ENCODE results near the gene MVB12A.

The MVB12A gene

DNA sequence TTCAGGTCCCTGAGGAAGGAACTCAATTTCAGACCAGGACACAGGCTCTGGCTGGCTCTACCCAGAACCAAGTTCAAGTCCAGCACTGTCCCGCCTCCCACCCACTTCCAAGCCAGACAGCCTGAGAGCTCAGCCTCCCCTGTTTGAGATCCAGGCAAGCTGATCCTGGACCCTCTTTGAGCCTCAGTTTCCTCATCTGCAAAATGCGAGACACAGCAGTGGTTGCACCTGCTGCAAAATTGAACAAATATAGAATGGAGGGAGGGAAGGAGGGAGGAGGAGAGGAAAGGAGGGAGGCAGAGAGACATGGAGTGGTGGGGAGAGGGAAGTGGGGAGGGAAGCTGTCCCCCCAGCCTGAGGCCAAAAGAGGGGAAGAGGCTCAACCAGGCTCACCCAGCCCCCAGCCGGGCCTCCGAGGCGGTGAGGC is 27.9 kb downstream of the MVB12A start:
- no peak for DNase-seq

DNA sequence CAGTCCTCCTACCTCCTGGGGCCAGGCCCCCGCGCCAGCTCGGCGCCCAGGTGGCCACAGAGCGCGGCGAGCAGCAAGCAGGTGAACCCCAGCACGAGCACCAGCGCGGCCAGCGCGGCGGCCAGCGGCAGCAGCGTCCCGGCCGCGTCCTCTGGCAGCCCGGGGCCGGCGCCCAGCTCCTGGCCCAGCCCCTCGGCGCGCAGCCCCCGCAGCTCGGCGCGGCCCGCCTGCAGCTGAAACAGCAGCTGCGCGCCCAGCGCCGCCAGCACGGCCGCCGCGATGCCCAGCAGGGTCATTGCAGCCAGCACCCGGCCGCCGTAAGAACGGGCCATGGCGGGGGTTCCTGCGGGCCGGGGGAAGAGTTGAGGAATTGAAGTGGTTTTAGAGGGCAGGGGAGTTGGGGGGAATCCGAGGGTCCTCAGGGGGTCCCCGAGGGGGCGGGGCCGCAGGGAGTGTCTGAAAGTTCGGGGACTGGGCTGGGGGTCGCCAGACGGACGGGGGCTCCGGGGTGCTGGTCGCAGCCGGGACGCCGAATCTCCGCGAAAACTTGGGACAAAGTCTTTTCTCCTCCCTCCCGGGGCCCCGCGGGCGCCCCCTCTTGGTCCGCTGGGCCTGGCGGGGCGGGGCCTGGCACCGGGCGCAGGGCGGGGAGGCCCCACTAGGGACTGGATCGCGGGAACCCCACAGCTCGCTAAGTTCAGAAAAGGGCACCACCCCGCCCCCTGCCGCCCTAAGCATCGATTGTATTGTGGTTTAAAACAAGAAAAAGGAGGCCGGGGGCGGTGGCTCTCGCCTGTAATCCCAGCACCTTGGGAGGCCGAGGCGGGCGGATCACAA is 28.5 kb downstream of the MVB12A start, which contains the start of gene TMEM221:
TMEM221 (minus strand) TSS at position 538 of the 837 bp plus-strand sequence; CDS start at position 332, 206 bp downstream.
- no peak for DNase-seq

DNA sequence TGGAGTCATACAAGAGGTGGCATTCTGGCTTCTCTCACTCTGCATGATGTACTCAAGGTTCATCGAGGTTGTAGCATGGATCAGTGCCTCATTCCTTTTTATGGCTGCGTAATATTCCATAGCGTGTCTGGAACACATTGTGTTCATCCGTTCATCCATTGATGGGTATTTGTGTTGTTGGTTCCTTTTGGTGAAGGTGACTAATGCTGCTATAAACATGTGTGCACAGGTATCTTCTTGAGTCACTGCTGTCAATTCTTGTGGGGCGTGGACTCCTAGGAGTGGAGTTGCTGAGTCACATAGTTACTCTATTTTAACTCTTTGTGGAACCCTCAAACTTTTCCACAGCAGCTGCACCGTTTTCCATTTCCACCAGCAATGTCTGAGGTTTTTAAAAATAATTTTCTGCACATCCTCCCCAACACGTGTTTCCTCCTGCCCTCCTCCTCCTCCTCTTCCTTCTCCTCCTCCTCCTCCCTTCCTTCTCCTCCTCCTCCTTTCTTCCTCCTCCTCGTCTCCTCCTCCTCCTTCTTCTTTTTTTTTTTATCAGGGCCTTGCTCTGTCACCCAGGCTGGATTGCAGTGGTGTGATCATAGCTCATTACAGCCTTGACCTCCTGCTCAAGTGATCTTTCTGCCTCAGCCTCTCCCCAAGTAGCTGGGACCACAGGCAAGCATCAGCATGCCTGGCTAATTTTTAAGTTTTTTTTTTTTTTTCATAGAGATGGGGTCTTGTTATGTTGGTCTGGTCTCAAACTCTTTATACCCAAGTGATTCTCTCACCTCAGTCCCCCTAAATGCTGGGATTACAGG is 30.6 kb downstream of the MVB12A start:
- DNase-seq = no peak

DNA sequence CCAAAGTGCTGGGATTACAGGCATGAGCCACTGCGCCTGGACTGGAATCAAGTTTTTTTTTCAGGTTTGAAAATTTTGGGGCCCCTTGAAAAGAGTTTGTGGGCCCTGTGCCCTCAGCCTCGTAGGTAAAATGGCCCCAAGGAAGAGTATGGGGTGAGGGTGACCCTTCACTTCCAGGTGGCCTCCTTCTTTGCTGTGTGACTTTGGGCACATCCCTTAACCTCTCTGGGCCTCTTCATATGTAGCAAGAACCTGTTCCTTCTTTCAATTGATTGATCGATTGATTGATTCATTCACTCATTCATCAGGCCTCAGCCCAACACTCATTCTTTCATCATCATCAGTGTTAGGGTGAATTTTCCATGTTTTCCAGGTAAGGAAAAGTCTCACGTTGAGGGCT is 32.0 kb downstream of the MVB12A start:
- DNase-seq = no peak

DNA sequence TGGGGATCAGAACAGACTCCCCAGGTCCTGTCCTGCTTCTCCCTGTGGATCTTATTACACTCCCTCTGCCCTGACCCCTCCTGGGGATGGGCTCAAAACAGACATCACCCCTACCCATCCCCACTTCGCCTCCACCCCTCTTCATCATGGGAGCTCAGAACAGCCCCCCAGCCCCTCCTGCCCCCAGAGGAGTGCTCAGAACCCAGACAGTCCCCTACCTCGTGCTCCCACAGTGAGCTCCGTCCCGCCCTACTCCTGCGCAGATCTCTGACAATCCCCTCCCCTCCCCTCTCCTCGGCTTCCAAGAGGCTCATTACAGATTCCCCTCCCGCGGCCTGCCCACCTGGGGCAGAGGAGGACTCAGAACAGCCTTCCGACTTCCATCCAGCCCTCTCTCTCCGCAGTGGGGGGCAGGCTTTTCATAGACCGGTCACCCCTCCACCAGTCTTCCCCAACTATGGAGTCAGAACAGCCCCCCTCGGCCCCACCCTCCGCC is 34.8 kb downstream of the MVB12A start:
- DNase-seq = peak; percentile 62

DNA sequence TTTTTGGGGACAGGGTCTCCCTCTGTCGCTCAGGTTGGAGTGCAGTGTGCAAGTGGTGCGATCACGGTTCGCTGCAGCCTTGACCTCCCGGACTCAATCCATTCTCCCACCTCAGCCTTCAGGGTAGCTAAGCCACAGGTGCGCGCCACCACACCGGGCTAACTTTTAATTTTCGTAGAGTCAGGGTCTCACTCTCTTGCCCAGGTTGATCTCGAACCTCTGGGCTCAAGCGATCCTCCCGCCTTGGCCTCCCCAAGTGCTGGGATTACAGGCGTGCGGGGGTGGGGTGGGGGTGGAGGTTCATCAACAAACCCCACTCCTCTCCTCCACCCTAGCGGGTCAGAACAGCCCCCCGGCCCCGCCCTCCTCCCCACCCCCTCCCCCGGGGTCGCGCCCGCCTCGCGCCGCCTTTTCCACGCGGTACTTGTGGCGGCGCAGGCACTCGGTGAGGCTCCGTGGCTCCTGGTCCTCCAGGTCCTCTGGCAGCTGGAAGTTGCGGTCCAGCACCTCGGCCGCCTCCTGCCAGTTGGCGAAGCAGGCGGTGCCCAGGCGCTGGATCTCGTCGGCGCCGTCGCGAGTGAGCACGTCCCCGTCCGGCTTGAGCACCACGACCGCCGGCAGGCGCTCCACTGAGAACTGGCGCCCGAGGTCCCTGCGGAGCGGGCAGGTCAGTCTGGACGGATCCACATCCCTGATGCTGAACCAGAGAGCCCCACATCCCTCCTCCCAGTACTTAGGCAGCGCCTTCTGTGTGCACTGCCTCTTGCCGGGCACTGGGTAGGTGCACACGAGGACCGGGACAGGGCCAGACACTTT is 35.7 kb downstream of the MVB12A start:
- no peak for DNase-seq

DNA sequence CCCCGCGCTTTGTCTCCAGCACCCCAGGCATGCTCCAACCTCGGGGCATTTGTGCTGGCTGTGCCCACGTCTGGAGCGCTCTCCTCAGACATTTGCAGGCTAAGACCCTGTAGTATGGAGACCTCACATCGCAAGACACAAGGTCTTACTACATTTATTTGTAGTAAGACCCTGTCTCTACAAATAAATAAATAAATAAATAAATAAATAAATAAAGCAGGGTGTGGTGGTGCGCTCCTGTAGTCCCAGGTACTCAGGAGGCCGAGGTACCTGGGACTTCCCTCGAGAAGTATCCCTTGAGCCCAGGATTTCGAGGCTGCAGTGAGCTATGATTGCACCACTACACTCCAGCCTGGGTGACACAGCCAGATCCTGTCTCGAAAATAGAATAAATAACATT is 36.3 kb downstream of the MVB12A start:
- no peak for DNase-seq

DNA sequence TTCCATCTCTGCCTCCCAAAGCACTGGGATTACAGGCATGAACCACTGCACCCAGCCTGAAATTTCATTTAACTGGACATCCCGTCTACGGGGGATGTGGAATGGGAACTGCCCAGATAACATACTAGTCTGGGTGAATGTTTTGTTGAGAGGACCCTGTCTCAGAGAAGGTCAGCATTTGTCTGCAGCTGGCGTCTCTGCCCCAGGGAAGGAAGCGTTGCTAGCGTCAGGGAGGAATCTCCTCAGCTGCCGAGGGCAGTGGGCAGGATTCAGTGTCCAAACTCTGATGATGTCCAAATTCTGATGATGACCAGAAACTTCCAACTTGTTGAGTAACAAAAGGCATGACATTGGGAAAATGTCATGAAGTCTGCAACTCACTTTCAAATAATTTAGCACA is 37.8 kb downstream of the MVB12A start:
- DNase-seq = no peak

DNA sequence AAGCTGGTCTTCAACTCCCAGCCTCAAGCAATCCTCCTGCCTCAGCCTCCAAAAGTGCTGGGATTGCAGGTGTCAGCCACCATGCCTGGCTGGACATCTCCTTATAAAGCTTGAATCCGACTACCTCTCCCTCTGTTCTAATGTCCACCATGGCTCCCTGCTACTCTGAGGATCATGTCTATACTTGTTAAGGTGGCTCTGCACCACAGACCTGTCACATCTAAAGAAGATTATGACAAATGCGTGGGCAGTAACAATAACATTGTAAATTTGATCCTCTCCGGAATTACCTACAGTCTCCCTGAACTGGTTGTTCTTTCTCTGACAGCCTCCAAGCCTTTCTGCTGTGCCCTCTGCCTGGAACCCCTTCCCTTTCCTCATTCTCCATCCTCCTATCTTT is 39.1 kb downstream of the MVB12A start:
- DNase-seq = no peak

DNA sequence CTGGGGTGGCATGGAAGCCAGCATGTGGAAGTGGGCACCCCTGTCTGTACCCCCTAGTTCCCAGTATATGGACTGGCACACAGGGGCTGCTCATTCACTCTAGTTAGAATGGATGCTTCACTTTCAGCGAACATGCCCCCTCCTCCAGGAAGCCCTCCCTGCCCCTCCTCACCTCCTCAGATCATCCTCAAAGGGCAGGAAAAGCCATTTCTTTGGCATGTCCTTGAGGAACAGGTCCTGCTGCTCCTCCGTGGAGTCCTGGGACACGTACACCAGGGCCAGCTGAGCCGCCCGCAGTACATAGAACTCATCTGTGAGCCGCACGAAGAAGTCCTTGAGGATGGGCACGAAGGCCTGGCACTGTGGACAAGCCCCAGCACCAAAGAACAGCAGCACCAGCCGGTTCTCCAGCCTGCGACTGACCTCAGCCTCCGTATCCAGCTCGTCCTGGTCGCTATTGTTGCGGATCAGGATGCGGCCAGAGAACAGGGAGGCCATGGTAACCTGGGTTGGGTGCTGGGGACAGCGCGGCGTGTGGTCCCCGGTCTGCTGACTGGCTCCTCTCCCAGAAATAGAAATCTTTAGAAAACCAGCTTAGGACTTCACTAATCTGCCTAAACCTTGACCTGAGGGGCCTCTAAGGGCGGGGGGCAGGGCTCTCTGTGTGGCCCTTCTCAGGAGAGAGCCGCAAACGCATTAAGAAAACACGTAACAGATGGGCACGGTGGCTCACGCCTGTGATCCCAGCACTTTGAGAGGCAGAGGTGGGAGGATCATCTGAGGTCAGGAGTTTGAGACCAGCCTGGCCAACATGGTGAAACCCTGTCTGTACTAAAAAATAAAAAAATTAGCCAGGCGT is 40.8 kb downstream of the MVB12A start, which contains the start of gene NXNL1:
NXNL1 (minus strand) TSS at position 555 of the 859 bp plus-strand sequence; CDS start at position 498, 57 bp downstream.
- DNase-seq = no peak

DNA sequence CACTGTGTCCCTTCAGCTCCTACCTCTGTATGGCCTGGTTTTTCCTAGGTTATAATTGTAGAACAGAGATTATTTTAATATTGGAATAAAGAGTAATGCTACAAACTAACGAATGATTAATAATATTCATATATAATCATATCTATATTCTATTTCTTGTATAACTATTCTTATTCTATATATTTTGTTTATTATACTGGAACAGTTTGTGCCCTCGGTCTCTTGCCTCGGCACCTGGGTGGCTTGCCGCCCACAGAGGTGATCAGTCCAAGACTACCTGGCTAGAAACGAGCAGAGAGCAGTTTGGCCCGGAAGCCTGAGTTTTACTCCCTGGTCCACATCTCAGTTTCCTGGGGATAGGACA is 46.6 kb downstream of the MVB12A start:
- DNase-seq = no peak

DNA sequence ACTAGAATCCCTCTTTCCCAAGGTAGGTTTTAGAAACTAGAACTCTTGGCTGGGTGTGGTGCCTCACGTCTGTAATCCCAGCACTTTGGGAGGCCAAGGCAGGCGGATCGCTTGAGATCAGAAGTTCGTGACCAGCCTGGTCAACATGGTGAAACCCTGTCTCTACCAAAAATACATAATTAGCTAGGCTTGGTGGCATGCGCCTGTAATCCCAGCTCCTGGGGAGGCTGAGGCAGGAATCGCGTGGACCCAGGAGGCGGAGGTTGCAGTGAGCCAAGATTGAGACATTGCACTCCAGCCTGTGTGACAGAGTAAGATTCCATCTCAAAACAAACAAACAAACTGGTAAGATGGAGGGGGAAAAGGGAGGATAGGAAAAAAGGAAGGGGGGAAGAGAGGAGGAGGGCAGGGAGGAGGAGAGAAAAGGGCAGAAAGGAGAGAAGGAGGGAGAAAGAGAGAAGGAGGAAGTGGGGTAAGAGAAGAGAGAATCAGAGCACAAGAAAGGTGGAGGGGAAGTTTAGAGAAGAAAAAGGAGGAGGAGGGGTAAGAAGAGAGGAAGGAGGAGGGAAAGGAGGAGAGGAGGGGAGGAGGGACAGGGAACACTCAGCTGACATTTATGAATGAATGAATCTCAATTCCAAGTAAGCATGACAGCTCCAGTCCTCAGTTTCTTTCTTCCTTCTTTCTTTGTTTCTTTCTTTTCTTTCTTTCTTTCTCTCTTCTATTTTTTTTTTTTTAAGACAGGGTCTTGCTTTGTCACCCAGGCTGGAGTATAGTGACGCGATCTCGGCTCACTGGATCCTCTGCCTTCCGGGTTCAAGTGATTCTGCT is 47.8 kb downstream of the MVB12A start:
- DNase-seq = no peak

DNA sequence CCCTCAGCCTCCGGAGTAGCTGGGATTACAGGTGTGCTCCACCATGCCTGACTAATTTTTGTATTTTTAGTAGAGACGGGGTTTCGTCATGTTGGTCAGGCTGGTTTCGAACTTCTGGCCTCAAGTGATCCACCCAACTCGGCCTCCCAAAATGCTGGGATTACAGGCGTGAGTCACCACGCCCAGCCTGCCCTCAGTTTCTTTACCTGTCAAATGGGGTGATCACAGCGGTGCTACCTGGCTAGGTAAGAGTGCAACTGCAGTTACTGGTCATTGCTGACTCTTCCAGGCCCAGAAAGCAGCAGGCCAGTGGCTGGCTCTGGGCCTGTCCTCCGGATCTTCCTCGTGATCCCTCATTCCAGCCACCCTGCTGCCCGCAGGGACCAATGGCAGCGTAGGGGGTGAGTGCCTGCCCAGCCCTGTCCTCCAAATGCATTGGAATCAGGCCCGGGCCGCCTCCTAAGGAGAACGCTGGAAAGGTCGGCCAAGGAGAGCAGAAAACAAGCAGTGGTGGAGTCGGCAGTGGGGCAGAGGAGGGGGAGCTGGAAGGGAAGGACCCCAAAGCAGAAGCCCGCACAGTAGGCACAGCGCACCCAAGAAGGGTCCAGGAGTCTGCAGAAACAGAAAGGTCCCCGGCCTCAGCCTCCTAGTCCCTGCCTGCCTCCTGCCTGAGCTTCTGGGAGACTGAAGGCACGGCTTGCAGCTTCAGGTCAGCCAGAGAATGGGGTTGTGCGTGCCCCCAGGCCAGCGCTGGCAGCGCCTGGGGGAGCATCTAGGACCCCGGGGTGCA is 48.6 kb downstream of the MVB12A start:
- DNase-seq = no peak

DNA sequence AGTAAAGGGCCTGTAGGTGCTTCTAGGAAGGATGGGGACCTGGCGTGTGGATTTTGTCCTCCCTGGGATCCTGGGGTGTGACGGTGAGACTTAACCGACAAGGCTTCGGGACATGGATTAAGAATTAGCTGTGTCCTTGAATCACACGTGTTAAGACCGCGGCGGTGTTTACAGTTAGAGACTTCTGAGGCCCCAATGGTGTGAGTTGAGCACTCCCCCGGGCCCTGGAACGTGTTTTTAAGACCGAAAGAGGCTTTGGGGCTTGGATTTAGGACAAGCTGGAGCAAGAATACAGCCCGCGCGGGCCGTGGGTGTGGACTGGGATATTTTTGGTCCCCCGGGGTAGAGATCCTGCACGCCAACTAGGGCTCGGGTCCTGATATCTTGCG is 49.2 kb downstream of the MVB12A start:
- no peak for DNase-seq

DNA sequence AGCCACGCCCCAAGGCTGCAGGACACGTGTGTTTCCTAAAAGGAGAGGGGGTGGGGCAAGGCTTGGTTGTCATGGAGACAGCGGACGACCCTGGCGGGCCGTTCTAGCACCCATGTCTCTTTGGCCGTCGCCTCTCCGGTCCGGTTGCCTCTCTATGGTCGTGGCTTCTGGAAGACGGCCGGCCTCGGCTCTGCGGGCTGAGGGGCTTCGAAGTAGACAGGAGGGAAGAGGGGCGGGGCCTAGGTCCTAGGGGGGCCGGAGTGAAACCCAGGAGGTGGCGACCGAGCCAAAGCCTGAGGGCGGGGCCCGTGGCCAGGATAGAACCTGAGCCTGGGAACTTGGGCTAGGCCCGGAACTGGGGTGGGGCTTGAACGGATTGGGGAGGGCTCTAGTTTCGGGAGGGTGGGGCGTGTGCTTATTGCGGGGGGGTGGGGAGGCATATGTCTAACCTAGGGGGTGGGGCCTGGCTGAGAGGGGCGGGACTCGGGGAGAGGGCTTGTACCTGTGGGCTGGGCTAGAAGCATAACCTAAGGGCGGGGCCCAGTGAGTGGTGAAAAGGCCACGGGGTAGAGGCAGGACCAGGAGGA is 49.7 kb downstream of the MVB12A start:
- peak; percentile 94 for DNase-seq

DNA sequence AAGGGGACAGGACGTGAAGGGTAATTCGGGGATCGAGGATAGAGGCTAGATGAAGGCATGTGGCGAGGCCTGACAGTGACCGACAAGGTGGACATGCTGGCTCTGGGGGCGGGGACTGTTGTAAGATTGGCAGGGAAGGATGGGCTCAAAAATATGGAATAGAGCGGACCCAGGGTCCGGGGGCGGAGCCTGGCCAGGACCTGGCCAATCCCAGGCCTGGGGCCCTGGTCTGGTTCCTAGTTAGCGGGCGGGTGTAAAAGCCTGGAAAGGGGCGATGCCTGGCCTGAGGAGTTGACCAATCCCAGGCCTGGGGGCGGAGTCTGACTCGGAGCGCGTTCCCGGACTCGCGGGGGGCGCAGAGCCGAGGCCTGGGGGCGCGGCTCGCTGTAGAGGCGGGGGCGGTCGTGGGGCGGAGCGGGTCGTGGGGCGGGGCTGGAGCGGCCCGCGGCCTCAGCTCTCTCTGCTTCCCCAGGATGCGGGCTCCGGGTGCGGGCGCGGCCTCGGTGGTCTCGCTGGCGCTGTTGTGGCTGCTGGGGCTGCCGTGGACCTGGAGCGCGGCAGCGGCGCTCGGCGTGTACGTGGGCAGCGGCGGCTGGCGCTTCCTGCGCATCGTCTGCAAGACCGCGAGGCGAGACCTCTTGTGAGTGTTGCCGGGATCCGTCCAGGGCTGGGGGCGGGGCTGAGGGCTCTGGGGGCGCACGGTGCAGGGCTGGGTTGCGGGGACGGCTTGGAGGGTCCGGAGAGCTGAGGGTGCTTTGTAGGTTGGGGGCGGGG is 50.4 kb downstream of the MVB12A start, which contains the start of gene SLC27A1:
SLC27A1 (plus strand) TSS at position 457 of the 774 bp plus-strand sequence; CDS start at position 474, 17 bp downstream.
- DNase-seq = peak; percentile 98

DNA sequence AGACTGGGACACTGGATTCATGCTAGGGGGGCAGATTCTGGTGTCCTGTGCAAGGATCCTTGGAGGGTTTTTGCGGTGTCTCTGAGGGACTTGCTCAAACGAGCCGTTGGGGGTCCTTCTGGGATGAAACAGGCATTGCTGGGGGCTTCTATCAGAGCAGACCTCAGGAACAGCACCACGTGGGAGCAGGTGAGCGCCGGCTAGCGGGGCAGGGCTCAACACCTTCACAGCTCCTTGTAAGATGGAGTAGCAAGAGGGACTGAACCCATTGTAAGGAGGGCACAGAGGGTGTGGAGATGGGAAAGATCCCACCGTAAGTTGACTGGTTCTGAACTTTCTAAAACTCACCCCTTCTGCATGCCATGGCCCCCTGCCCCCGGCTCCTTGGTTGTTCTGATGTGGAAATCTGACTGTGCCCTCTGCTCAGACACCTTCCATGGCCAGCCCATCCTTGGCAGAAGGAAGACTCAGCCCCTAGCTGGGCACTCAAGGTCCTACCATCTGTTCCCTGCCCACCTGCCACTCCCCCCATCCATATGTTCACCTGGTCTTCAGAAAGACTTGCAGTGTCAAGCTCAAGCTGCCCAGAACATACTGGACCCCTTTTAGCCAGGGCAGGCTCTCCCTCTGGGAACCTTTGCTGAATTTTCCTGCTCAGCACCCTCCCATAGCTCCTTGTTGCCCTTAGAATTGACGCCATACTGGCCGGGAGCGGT is 51.7 kb downstream of the MVB12A start:
- DNase-seq = no peak

DNA sequence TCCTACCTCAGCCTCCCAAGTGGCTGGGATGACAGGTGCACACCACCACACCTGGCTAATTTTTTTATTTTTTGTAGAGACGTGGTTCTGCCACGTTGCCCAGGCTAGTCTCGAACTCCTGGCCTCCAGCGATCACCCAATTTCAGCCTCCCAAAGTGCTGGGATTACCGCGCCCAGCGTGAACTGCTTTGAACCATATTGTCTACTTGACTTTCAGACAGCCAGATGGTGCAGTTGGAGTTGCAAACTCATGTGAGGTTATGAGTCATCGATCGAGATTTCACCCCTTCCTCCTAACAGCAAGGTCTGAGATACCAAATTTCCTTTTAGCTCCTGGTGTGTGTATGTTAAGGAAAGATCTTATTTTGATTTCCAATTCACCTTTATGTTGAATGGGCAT is 53.2 kb downstream of the MVB12A start:
- peak; percentile 47 for DNase-seq
